ENCODE data around the gene CFAP99.

CFAP99 gene

DNA sequence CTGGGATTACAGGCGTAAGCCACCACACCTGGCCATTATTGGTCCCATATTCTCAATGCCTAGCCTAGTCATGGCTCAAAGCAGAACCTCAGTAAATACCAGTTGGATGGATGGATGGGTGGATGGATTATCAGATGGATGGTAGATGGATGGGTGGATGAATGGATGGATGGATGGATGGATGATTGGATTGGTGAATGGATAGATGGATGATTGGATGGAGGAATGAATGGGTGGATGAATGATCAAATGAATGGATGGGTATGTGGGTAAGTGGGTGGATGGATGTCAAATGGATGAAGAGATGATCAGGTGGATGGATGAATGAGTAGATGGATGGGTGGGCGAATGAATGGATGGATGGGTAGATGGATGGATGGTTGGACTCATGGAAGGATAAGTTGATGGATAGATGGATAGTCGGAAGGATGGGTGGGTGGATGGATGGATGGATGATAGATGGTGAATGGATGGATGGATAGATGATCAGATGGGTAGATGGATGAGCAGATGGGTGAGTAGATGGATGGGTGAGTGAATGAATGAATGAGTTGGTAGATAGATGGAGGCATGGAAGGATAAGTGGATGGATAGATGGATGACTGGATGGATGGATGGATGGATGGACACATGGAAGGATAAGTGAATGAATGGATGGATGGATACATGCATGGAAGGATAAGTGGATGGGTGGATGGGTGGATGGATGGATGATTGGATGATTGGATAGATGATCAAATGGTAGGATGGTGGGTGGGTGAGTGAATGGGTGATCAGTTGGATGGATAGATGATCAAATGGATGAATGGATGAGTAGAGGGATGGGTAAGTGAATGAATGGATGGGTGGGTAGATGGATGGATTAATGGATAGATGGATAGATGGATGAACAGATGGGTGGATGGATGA, 28.2 kb downstream of the CFAP99 start:
- Histone ChIP-seq H3K4me3 (no peak overlapping the region), H3K36me3 (replicated peaks) (no peaks in the 10 kb centered on the region), H3K9me3 (no peaks in the 10 kb centered on the region), H3K4me1 (no peaks in the 10 kb centered on the region), H3K27me3 (ENCODE audit: low read depth) (no peaks in the 10 kb centered on the region)
- no peak for DNase-seq (ENCODE audit: low spot score in 2 of 2)
- in situ Hi-C loops (cut with MboI; ENCODE audit: low sequenced_read_pairs), result loop anchor here (10.0 kb wide), 1 partner anchor 222 kb away; no protein-coding TSS in a partner anchor

DNA sequence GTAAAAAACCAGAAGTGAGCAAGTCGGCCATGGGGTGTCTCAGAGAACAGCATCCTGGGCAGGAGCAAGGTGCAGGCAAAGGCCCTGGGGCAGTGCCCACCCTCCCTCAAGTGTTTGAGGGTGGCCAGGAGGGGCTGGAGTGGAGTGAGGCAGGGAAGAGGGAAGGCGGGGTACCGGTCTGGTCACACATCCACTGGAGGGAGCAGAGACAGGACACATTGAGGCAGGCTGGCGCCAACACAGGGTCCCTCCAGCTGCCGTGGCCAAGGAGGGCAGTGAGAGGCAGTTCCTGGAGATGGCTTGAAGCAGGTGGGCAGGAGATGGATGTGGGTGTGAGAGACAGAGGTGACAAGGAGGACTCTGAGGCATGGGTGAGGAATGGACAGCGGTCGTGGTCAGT, 29.8 kb downstream of the CFAP99 start:
- no peak for DNase-seq (ENCODE audit: low spot score in 2 of 2)
- Histone ChIP-seq H3K36me3 (replicated peaks) (no peaks in the 10 kb centered on the region), H3K4me1 (no peaks in the 10 kb centered on the region), H3K27me3 (ENCODE audit: low read depth) (no peaks in the 10 kb centered on the region), H3K4me3 (no peak overlapping the region), H3K9me3 (no peaks in the 10 kb centered on the region)
- in situ Hi-C loops (cut with MboI; ENCODE audit: low sequenced_read_pairs), result loop anchor here (10.0 kb wide), 1 partner anchor 224 kb away; no protein-coding TSS in a partner anchor

DNA sequence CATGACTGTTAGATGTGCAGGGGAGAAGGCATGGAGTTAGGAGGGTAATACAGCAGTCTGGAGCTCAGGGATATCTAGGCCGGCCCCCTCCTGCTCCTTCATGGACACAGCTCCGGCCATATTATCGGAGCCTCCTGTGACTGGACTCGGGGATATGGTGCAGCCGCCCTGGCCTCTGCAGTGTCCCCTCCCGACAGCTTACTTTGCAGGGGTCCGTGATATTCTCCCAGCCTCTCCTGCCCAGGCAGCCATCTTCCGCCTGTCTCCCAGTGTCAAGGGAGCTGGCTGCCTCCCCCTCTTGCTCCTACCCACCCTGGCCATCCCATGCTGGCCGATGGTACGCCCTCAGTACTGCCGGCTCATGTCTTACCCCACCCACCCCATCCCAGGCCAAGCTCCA, 30.3 kb downstream of the CFAP99 start:
- no peak for DNase-seq (ENCODE audit: low spot score in 2 of 2)
- in situ Hi-C loops (cut with MboI; ENCODE audit: low sequenced_read_pairs), result loop anchor here (10.0 kb wide), 1 partner anchor 224 kb away; no protein-coding TSS in a partner anchor
- no peaks in the 10 kb centered on the region for H3K36me3 ChIP-seq (replicated peaks)
- H3K27me3 ChIP-seq (ENCODE audit: low read depth), result no peaks in the 10 kb centered on the region
- H3K4me3 ChIP-seq, result no peak overlapping the region
- no peaks in the 10 kb centered on the region for H3K9me3 ChIP-seq
- H3K4me1 ChIP-seq, result no peaks in the 10 kb centered on the region

DNA sequence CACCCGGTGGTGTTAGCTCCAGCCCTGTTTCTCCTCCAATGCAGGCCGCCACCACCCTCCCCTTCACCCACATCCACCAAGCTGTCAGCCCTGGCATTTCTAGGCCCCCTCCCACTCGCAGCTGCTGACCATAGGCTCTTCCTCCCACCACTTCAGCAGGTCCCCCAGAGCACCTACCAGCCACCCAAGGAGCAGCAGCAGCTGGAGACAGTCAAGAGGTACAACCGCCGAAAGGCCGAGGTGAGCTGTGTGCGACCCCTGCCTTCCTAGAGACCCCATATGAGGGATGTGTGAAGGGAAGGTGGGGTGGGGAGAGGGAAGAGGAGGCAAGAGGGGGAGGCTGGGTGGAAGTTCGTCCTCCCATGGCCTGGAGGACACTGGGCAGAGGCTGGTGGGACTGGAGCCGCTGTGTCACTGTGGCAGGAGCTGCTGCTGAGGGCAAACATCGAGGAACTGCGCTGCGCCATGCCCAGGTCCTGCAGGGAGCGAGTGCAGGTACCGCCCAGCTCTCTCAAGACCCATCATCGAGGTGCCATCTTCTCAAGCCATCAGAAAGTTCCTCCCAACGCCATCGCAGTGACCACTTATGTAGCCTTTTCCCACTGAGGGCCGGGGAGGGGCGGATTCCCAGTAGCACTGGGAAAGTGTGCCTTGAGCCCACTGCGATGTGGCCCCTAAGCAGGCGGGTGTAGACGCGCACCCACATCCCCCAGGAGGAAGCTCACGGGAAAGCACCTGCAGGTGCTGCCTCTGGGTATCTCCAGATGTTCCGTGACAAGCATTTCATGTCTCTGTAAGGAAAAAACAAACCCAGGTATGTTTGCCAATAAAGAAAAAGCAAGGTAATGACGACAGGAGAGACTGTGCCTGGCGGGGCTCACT, 31.0 kb downstream of the CFAP99 start:
- Histone ChIP-seq H3K4me1 (no peaks in the 10 kb centered on the region), H3K9me3 (no peaks in the 10 kb centered on the region), H3K27me3 (ENCODE audit: low read depth) (no peaks in the 10 kb centered on the region), H3K36me3 (replicated peaks) (no peaks in the 10 kb centered on the region), H3K4me3 (no peak overlapping the region)
- DNase-seq (ENCODE audit: low spot score in 2 of 2), result no peak
- in situ Hi-C loops (cut with MboI; ENCODE audit: low sequenced_read_pairs), result loop anchor here (10.0 kb wide), 1 partner anchor 225 kb away; no protein-coding TSS in a partner anchor

DNA sequence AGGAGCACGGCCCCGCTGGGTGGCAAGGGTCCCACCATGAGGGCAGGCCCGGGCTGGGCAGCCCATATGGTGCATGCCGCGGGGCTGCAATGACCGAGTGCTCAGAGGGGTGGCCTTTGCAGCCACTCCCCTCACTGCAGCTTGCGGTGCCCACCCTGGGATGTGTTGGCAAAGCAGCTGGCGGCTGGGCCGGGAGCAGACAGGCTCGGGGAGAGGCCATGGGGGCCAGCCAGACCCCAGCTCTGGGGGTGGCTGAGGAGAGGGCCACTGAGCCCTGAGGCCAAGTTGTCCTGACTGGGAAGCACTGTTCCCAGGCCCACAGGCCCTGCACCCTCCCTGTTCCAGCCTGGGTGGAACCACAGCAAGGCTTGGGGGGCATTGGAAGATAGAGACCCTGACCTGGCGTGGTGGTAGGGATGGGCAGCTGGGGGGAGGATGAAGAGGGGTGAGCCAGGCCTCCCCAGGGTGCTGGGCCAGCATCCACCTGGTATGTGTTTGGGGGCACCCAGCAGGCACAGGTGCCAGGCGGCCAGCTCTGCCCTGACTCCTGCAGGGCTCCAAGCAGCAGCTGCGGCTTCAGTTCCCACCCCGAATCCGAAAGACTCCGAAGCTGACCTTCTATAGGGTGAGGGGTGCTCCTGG, 31.8 kb downstream of the CFAP99 start:
- no peak for DNase-seq (ENCODE audit: low spot score in 2 of 2)
- Histone ChIP-seq H3K27me3 (ENCODE audit: low read depth) (no peaks in the 10 kb centered on the region), H3K9me3 (no peaks in the 10 kb centered on the region; the same call in 1 of the 2 replicates), H3K36me3 (replicated peaks) (no peaks in the 10 kb centered on the region), H3K4me1 (no peaks in the 10 kb centered on the region), H3K4me3 (no peak overlapping the region)
- in situ Hi-C loops (cut with MboI; ENCODE audit: low sequenced_read_pairs), result no loop called here

DNA sequence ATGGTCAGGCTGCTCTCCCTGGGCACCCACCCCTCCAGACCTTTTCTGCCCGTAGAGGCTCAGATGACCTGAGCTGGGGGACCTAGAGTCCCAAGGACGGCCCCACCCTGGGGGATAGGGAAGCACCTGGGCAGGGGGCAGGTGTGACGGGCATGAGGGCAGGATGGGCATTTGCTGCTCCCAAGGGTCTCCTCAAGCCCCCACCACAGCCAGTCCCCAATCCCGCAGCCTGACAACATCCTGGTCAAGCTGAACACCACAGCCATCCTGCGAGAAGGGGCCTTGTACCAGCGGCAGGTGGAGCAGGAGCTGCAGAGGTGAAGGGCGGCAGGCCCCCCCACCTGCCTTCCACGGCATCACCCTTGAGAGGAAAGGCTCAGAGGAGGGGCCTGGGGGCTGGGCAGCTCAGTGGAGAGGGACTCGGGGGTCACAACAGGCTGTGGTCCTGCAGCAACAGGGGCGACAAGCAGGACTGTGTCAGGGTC, 32.3 kb downstream of the CFAP99 start:
- no peaks in the 10 kb centered on the region for H3K27me3 ChIP-seq (ENCODE audit: low read depth)
- in situ Hi-C loops (cut with MboI; ENCODE audit: low sequenced_read_pairs), result no loop called here
- no peaks in the 10 kb centered on the region for H3K36me3 ChIP-seq (replicated peaks)
- no peaks in the 10 kb centered on the region for H3K4me1 ChIP-seq
- H3K4me3 ChIP-seq, result no peak overlapping the region
- DNase-seq (ENCODE audit: low spot score in 2 of 2), result no peak
- no peaks in the 10 kb centered on the region; the same call in 1 of the 2 replicates for H3K9me3 ChIP-seq

DNA sequence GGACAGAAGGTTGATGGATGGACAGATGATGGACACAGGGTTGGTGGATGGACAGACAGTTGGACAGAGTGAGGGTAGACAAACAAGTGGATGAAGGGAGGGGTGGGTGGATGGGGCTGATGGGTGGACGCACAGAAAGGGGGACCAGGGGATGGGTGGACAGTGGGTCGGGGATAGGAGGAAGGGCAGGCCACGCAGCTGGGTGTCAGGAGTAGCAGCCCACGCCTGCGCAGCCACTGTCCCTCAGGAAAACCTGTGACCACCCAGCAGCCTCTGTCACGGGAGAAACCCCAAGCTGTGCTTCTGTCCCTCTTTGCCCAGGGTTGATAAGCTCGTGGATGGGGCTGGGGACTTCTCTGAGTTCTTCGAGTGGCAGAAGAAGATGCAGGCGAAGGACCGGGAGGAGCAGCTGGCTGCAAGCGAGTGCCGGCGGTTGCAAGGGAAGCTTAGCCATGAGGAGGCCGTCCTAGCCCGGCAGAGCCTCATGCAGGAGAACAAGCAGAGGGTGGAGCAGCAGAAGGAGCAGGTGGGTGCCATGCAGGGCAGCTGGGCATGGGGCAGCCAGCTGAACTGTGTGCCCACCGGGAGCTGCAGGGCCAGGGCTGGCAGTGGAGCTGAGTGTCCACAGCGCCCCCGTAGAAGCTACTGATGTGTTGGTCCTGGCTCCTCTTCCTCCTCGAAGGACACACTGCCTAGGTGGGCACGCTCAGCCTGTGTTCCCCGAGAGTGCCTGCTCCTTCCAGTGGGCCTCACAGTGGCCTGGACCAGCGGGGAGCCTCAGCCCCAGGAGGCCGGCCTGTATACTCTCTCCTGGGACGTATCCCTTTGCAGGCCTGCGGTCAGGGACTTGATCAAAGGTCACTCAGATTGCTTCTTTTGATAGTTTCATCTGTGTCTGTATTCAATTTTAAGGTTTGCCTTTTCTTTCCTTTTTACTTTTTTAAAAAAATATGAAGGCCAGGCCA, 33.3 kb downstream of the CFAP99 start:
- H3K36me3 ChIP-seq (replicated peaks), result no peaks in the 10 kb centered on the region
- no peak for DNase-seq (ENCODE audit: low spot score in 2 of 2)
- in situ Hi-C loops (cut with MboI; ENCODE audit: low sequenced_read_pairs), result no loop called here

DNA sequence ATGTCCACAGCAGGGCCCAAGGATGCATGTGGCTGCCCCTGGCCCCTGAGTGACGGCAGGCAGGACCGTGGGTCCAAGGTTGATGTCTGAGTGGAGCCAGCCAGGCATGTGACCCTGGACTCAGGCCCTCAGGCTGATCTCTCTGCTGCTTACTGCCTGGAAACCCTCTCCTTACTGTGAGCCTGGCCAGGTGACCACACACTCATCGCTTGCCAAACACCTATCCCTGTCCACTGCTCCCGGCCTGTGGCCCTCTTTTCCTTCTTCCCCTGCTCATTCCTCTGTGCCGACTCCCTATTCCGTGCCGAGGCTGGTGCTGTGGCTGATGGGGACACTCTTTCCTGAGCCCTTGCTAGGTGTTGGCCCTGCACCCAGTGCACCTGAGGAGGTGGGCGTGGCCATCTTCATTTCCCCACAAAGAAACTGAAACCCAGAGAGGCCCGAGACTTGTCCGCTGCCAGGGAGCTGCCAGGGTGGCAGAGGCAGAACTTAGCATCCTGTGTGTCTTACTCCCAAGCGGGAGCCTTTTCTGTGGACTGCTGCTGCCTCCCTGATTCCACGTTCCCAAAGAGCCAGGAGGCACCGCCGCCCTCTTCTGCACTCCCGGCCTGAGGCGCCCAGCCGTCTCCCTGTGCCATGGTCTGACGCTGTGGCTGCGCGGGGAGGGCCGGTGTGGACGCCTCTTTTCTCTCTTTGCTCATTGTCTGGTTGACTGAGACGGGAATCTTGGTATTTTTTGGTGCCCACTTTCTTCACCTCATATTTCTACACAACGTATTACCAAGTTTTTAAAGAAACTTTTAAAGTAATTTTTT, 38.9 kb downstream of the CFAP99 start:
- in situ Hi-C loops (cut with MboI; ENCODE audit: low sequenced_read_pairs), result no loop called here
- H3K27me3 ChIP-seq (ENCODE audit: low read depth), result no peaks in the 10 kb centered on the region

More for the DNA sequence above, 33.3 kb downstream of the CFAP99 start:
- Histone ChIP-seq H3K4me1 (no peaks in the 10 kb centered on the region), H3K9me3 (no peaks in the 10 kb centered on the region; the same call in 1 of the 2 replicates), H3K4me3 (no peak overlapping the region), H3K27me3 (ENCODE audit: low read depth) (no peaks in the 10 kb centered on the region)

DNA sequence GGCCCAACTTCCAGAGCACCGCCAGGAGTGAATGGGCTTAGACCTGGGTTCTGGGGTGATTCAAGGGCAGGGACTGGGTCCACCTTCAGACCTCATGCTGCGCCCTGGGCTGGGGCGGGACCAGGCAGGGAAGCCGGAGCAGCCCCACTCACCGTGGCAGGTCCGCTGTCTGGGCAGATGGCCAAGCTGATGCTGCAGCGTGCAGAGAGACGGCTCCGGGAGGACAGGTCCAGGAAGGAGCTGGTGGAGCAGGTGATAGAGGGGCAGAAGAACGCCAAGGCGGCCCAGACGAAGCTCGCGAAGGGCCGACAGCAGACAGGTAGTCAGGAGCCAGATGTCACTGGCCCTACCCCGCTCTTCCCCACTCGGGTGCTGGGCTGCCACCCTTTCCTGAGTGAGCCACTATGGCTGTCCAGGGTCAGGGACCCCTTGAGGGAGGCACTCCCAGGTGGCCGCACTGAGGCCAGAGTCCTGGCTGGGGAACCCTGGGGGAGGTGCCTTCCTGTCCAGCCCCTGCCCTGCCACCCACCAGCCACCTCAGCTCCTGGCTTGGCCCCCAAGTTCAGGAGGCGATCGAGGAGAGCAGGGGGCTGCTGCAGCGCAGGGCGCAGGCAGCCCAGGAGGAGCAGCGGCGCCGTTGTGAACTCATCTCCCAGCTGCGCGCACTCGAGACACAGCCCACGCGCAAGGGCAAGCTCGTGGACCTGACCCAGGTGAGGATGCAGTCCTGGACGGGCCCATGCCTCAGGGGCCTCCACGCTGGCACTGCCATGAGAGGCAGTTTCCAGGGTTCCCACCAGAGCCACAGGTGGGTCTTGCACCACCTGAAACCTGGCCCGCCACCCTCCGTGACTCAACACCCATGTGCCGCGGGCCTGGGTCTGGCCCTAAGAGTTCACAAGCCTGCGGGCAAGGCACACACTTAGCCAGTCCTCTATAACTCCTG, 40.1 kb downstream of the CFAP99 start:
- in situ Hi-C loops (cut with MboI; ENCODE audit: low sequenced_read_pairs), result no loop called here
- Histone ChIP-seq H3K4me3 (no peak overlapping the region), H3K4me1 (peaks cover 8% of the 10 kb centered on the region), H3K27me3 (ENCODE audit: low read depth) (no peaks in the 10 kb centered on the region), H3K36me3 (replicated peaks) (no peaks in the 10 kb centered on the region), H3K9me3 (no peaks in the 10 kb centered on the region; the same call in 1 of the 2 replicates)
- no peak for DNase-seq (ENCODE audit: low spot score in 2 of 2)

More for the DNA sequence above, 38.9 kb downstream of the CFAP99 start:
- Histone ChIP-seq H3K9me3 (no peaks in the 10 kb centered on the region; the same call in 1 of the 2 replicates), H3K4me1 (peaks cover 8% of the 10 kb centered on the region), H3K4me3 (no peak overlapping the region), H3K36me3 (replicated peaks) (no peaks in the 10 kb centered on the region)
- DNase-seq (ENCODE audit: low spot score in 2 of 2), result no peak

DNA sequence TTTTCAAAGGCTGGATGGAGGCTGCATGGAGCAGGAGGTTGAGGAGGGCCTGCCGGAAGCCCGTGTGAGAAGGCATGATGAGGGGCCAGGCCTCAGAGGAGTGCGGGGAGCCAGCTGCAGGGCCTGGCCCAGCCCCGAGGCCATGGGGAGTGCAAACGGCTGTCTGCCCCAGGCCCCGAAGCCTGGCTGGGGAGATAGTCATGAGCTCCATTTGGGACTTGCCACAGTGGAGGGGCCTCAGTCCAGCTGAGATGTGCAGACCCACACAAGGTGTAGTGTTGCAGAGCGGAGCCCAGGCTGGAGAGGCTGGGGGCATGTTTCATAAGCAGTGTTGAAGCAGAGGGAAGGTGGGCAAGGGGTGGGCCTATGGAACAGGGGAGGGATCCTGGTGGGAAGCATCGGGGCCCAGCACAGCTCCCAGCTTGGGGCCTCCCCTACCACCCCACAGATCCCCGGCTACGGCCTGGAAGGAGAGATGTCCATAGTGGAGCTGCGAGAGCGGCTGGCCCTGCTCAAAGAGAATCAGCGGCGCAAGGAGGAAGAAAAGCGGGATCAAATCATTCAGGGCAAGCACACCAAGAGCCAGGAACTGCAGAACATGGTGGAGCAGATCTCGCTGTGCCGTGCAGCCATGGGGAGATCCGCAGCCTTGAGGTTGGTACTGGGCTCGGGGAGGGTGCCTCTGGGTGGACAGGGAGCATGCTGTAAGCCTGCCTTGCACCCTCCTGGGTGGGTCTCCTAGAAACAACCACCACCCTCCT, 41.0 kb downstream of the CFAP99 start:
- H3K9me3 ChIP-seq, result no peaks in the 10 kb centered on the region; the same call in 1 of the 2 replicates
- in situ Hi-C loops (cut with MboI; ENCODE audit: low sequenced_read_pairs), result no loop called here

More for the DNA sequence above, 41.0 kb downstream of the CFAP99 start:
- H3K27me3 ChIP-seq (ENCODE audit: low read depth), result no peaks in the 10 kb centered on the region
- H3K36me3 ChIP-seq (replicated peaks), result no peaks in the 10 kb centered on the region
- DNase-seq (ENCODE audit: low spot score in 2 of 2), result no peak
- peaks cover 8% of the 10 kb centered on the region for H3K4me1 ChIP-seq
- H3K4me3 ChIP-seq, result no peak overlapping the region

All from HAP-1 (cell line).